ENCODE data around the gene ADAM17. TPM values are rescaled to one million over a fixed set of nuclear protein-coding genes. Genes with fewer than 3 reads are reported as not detected.

Gene ADAM17
- total and polyA plus RNA-seq, 9 of the 15 experiments (the other 6 are each of a cell fraction or from before 2014, with no cell fraction given): 5.8 to 30.0 (median 19.0) TPM

DNA sequence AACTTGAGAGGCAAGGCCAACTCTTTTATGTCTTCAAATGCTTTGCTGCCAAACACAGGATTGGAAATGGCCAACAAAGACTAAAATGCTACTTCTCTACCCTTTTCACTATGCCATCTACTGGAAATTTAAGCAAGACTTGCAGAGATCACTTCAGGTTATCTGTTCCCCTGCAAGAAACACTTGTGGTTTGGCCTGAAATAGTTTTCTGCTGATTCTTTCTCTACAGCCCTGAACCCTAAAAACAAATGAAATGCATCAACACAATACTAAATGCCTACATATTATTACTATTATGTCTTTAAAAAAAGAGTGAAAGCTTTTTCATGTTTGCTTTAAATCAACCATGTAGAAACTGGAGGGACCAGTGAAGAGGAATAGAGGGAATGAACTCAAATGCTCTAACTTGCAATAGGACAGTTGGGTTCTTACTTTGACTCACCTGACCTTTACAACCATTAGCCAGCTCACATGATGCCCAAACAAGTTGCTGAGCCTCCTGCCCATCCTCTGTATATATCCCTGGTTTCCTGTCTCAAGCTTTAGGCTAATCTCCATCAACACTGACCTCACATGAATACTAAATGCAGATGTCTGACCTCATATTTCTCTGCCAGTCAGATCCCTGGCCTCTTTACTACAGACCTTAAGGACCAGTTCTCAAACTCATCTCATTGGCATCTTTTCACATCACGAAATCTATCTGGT is 17.5 kb upstream of the ADAM17 start (continued):
- TF ChIP-seq, protein P1, sequence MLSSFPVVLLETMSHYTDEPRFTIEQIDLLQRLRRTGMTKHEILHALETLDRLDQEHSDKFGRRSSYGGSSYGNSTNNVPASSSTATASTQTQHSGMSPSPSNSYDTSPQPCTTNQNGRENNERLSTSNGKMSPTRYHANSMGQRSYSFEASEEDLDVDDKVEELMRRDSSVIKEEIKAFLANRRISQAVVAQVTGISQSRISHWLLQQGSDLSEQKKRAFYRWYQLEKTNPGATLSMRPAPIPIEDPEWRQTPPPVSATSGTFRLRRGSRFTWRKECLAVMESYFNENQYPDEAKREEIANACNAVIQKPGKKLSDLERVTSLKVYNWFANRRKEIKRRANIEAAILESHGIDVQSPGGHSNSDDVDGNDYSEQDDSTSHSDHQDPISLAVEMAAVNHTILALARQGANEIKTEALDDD (IDR thresholded peaks at IDR 0.05): peak; percentile 38; the same call in 1 of the 2 replicates
- TF ChIP-seq FOSL1 (tag; conservative IDR thresholded peaks at IDR 0.05) (peak; percentile 90), TCF3 (CRISPR knock-in tag; IDR thresholded peaks at IDR 0.05) (peak; percentile 69), DPF2 (IDR thresholded peaks at IDR 0.05) (peak; percentile 32; the same call in 1 of the 2 replicates), TFAM (CRISPR knock-in tag; conservative IDR thresholded peaks at IDR 0.05) (no peak), KLF13 (tag; IDR thresholded peaks at IDR 0.05; ENCODE audit: borderline replicate concordance, low read depth) (no peak), MTA1 (IDR thresholded peaks at IDR 0.05; ENCODE audit: borderline replicate concordance) (no peak), MCM3 (IDR thresholded peaks at IDR 0.05) (no peak), TGIF2 (CRISPR knock-in tag; IDR thresholded peaks at IDR 0.05) (no peak), CBFA2T3 (IDR thresholded peaks at IDR 0.05) (peak; percentile 39; the same call in 1 of the 2 replicates), EGR1 (conservative IDR thresholded peaks at IDR 0.05) (no peak), ZNF444 (CRISPR knock-in tag; IDR thresholded peaks at IDR 0.05) (no peak), FUS (optimal IDR thresholded peaks at IDR 0.05; ENCODE audit: low read depth, low read length) (no peak), EP300 (IDR thresholded peaks at IDR 0.05; ENCODE audit: low read length) (peak; percentile 9; the same call in 1 of the 2 replicates), CEBPG (CRISPR knock-in tag; IDR thresholded peaks at IDR 0.05) (peak; percentile 34; the same call in 1 of the 2 replicates), CEBPG (tag; conservative IDR thresholded peaks at IDR 0.05 in 1 of 2, IDR thresholded peaks at IDR 0.05 in 1 of 2) (no peak)
- TF ChIP-seq, protein P2, sequence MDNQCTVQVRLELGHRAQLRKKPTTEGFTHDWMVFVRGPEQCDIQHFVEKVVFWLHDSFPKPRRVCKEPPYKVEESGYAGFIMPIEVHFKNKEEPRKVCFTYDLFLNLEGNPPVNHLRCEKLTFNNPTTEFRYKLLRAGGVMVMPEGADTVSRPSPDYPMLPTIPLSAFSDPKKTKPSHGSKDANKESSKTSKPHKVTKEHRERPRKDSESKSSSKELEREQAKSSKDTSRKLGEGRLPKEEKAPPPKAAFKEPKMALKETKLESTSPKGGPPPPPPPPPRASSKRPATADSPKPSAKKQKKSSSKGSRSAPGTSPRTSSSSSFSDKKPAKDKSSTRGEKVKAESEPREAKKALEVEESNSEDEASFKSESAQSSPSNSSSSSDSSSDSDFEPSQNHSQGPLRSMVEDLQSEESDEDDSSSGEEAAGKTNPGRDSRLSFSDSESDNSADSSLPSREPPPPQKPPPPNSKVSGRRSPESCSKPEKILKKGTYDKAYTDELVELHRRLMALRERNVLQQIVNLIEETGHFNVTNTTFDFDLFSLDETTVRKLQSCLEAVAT (IDR thresholded peaks at IDR 0.05): 0 out of 4 replicates have a peak, but pooled peaks of 1 of the 2 experiments have one; percentile 38
- TF ChIP-seq, protein P3, sequence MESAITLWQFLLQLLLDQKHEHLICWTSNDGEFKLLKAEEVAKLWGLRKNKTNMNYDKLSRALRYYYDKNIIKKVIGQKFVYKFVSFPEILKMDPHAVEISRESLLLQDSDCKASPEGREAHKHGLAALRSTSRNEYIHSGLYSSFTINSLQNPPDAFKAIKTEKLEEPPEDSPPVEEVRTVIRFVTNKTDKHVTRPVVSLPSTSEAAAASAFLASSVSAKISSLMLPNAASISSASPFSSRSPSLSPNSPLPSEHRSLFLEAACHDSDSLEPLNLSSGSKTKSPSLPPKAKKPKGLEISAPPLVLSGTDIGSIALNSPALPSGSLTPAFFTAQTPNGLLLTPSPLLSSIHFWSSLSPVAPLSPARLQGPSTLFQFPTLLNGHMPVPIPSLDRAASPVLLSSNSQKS (CRISPR knock-in tag; IDR thresholded peaks at IDR 0.05): no peak
